Pancreas (tissue), 10 donors: ENCODE data around the gene ZNF71. TPM values are rescaled to one million over a fixed set of nuclear protein-coding genes. Genes with fewer than 3 reads are reported as not detected.

Source experiments
- ATAC-seq, 4 donors: fragments of 200-7000 bp; cut with Tn5 transposase; one replicate each; pipeline versions ENCODE4 v1.8.0 to v1.9.1; 2020; ENCODE audit warnings: mild to moderate bottlenecking in 4 of 4, moderate library complexity in 4 of 4
- DNase-seq, 6 donors: peaks; one replicate each; pipeline ENCODE4 v3.0.0-alpha.2; 2020
- FAIRE-seq: peaks from 2 replicates; lab custom pipeline; 2012; peaks lifted over from hg19 to GRCh38; lab: Jason Lieb, UNC
- H3K27ac ChIP-seq, 4 donors: fragments of 200-600 bp; sonication (generic); 1 replicate in 3 of 4; 2 replicates in 1 of 4; pipeline versions ENCODE4 v1.5.0 to v1.8.0; 2020
- H3K27me3 ChIP-seq, 4 donors: fragments of 200-600 bp; one replicate each; pipeline ENCODE4 v1.8.0; 2021
- H3K36me3 ChIP-seq, 3 donors: fragments of 200-600 bp; sonication (generic) in 1 of 3; one replicate each; pipeline versions ENCODE4 v1.5.0 to v1.8.0; 2020 to 2021
- H3K4me1 ChIP-seq, 3 donors: fragments of 200-600 bp; one replicate each; pipeline ENCODE4 v1.8.0; 2021
- H3K4me3 ChIP-seq, 4 donors: fragments of 200-600 bp; sonication (generic) in 2 of 4; one replicate each; pipeline versions ENCODE4 v1.5.0 to v1.8.0; 2020 to 2021
- H3K9me3 ChIP-seq, 4 donors: fragments of 200-600 bp; one replicate each; pipeline ENCODE4 v1.8.0; 2021
- CTCF ChIP-seq, 4 donors: fragments of 200-600 bp; sonication (generic) in 3 of 4; IDR thresholded peaks; one replicate each; pipeline versions ENCODE4 v1.5.0 to v1.8.0; 2021; ENCODE audit warnings: antibody characterized with exemption in 4 of 4
- WGBS, 2 donors: extraction: QIAGEN DNeasy Blood & Tissue Kit; methylation state at CpG; one replicate each; pipeline ENCODE4 v1.1.7; 2013; 5-methylcytosine and 5-hydroxymethylcytosine counted together
- intact Hi-C, 3 donors: fragments of 100-400 bp; cut with DNase I; formaldehyde crosslinking; loops; one replicate each; pipeline versions ENCODE4 v1.11.1 to v1.14.2; 2022
- polyA plus RNA-seq, 2 donors: library from polyadenylated mRNA; stranded (reverse); fragments of 200-250 nt; gene quantifications; one replicate each; pipeline ENCODE4 v1.2.3, GENCODE V29; 2013
- total RNA-seq, 6 donors: library from RNA; stranded (reverse); fragmentation: NEBNext Ultra II Directional in 4 of 6; extraction: Animal tissue kit (Norgen Biotek cat#: 25700) in 4 of 6; gene quantifications; one replicate each; pipeline versions ENCODE4 v1.2.1 to v1.2.4, GENCODE V29; 2021 to 2023
- donor health status: healthy with polysubstance abuse.
- donor health status: DM: no; HTN: no; CAD: no; lungs with moderate emphysema.
- donor health status: DM: no; HTN: no; CAD: no.
- donor health status: control.
- donor health status: control.
- donor health status: Bipolar disorder and iron deficiency.
- donor health status: DM: yes; HTN: yes; CAD: no.
- donor health status: DM: no; HTN: no; CAD: no.
- donor health status: DM: no; HTN: no; CAD: no.
- donor health status: DM: yes; HTN: yes; CAD: no.

The ZNF71 gene
- total and polyA plus RNA-seq, 8 donors, result 1.8 to 4.1 (median 2.0) TPM

GRCh38 chr19:56625708-56626107 lies 30.6 kb downstream of the ZNF71 start:
- no peak for ATAC-seq
- Histone ChIP-seq H3K4me1 (no peaks in the 10 kb centered on the region), H3K4me3 (no peak overlapping the region), H3K9me3 (no peaks in the 10 kb centered on the region), H3K27me3 (no peaks in the 10 kb centered on the region), H3K27ac (no peak overlapping the region), H3K36me3 (peaks cover 0 to 8% (median 0%) of the 10 kb centered on the region in 3 donors)
- 88 to 93% methylated on average over 9 of the region's 9 CpGs for WGBS, 2 donors
- TF ChIP-seq CTCF (IDR thresholded peaks at IDR 0.05), result no peak
- no peak for DNase-seq
- no peak for FAIRE-seq
- intact Hi-C loops, result no loop called here

GRCh38 chr19:56633021-56633420 lies 37.9 kb downstream of the ZNF71 start:
- no peak for ATAC-seq
- intact Hi-C loops, result no loop called here

GRCh38 chr19:56637976-56638555 lies 43.0 kb downstream of the ZNF71 start:
- Histone ChIP-seq H3K27me3 (peaks cover 0 to 3% (median 0%) of the 10 kb centered on the region in 4 donors), H3K4me3 (no peak overlapping the region), H3K27ac (no peak overlapping the region), H3K36me3 (no peaks in the 10 kb centered on the region), H3K9me3 (no peaks in the 10 kb centered on the region), H3K4me1 (no peaks in the 10 kb centered on the region)
- no peak for TF ChIP-seq CTCF (IDR thresholded peaks at IDR 0.05)
- intact Hi-C loops, result no loop called here
- DNase-seq, result peak; percentile 23 to 70 (median 54)
- ATAC-seq, result peak; percentile 60 to 98 (median 68)
- WGBS, 2 donors, result 7 to 10% methylated on average over 21 of the region's 21 CpGs
- no peak for FAIRE-seq

More at GRCh38 chr19:56633021-56633420, 37.9 kb downstream of the ZNF71 start:
- DNase-seq, result no peak
- Histone ChIP-seq H3K4me1 (no peaks in the 10 kb centered on the region), H3K4me3 (no peak overlapping the region), H3K36me3 (no peaks in the 10 kb centered on the region), H3K27me3 (no peaks in the 10 kb centered on the region), H3K27ac (no peak overlapping the region), H3K9me3 (no peaks in the 10 kb centered on the region)
- WGBS, 2 donors, result 10 to 11% methylated on average over 1 of the region's 1 CpG
- no peak for FAIRE-seq
- TF ChIP-seq CTCF (IDR thresholded peaks at IDR 0.05), result no peak

GRCh38 chr19:56639217-56639616 lies 44.1 kb downstream of the ZNF71 start:
- H3K27ac ChIP-seq, result no peak overlapping the region
- H3K36me3 ChIP-seq, result no peaks in the 10 kb centered on the region
- no peak for TF ChIP-seq CTCF (IDR thresholded peaks at IDR 0.05)
- no peaks in the 10 kb centered on the region for H3K4me1 ChIP-seq
- intact Hi-C loops, result no loop called here
- DNase-seq, result no peak
- WGBS, 2 donors, result 18 to 35% methylated on average over 7 of the region's 7 CpGs
- no peak overlapping the region for H3K4me3 ChIP-seq
- no peaks in the 10 kb centered on the region for H3K9me3 ChIP-seq
- ATAC-seq, result peak in 1 of 4 donors; percentile 41
- no peak for FAIRE-seq
- H3K27me3 ChIP-seq, result peaks cover 0 to 3% (median 0%) of the 10 kb centered on the region in 4 donors

GRCh38 chr19:56642711-56643459 lies 47.8 kb downstream of the ZNF71 start, which contains the start of gene SMIM17:
Gene SMIM17, plus strand, starts transcription at chr19:56643159. Its CDS starts 2,509 bp downstream, at chr19:56645668.
- no peak for TF ChIP-seq CTCF (IDR thresholded peaks at IDR 0.05)
- Histone ChIP-seq H3K4me3 (no peak within 1 kb of the TSS), H3K27me3 (peaks cover 0 to 3% (median 0%) of the 10 kb centered on the region in 4 donors), H3K9me3 (no peaks in the 10 kb centered on the region), H3K27ac (no peak within 1 kb of the TSS), H3K4me1 (no peaks in the 10 kb centered on the region), H3K36me3 (no peaks in the 10 kb centered on the region)
- FAIRE-seq (no peak), DNase-seq (no peak), ATAC-seq (no peak)
- intact Hi-C loops, result no loop called here
- 7% methylated on average over 57 to 60 of the region's 60 CpGs for WGBS, 2 donors
